GM18502 (cell line): Measurements from ENCODE around the gene AHSP.
"Not testable (repeated sequence)": the region's sequence is repeated elsewhere in the genome, so short reads cannot be mapped to it uniquely, and the experiment has no call there.

Experiments
- ATAC-seq: cut with Tn5 transposase; IDR thresholded peaks from one replicate; pipeline ENCODE4 v1.9.1; 2021; ENCODE audit warnings: mild to moderate bottlenecking; ENCODE audit not compliant: unreplicated experiment, poor library complexity

The AHSP gene

GRCh38 chr16:31529937-31530312 lies 2.2 kb downstream of the AHSP start:
- ATAC-seq = no peak

- ATAC-seq = no peak
Measured at GRCh38 chr16:31530405-31530804, 2.7 kb downstream of the AHSP start.

- no peak for ATAC-seq
Measured at GRCh38 chr16:31531096-31531495, 3.4 kb downstream of the AHSP start.

- ATAC-seq = no peak
Measured at GRCh38 chr16:31532120-31532519, 4.4 kb downstream of the AHSP start.

- no peak for ATAC-seq
Measured at GRCh38 chr16:31532896-31533295, 5.2 kb downstream of the AHSP start.

- no peak for ATAC-seq
Measured at GRCh38 chr16:31535737-31536136, 8.0 kb downstream of the AHSP start.

GRCh38 chr16:31536804-31537361 lies 9.2 kb downstream of the AHSP start:
- ATAC-seq = no peak

- ATAC-seq = no peak
Measured at GRCh38 chr16:31537362-31538242, 9.9 kb downstream of the AHSP start.

GRCh38 chr16:31538243-31538598 lies 10.5 kb downstream of the AHSP start:
- ATAC-seq = not testable (repeated sequence)

- not testable (repeated sequence) for ATAC-seq
Measured at GRCh38 chr16:31539762-31540161, 12.1 kb downstream of the AHSP start.

- ATAC-seq = no peak
Measured at GRCh38 chr16:31542763-31543162, 15.1 kb downstream of the AHSP start.

GRCh38 chr16:31561426-31562233 lies 33.9 kb downstream of the AHSP start:
- no peak for ATAC-seq

GRCh38 chr16:31568577-31569359 lies 41.1 kb downstream of the AHSP start:
- no peak for ATAC-seq

- ATAC-seq = no peak
Measured at GRCh38 chr16:31569360-31569717, 41.6 kb downstream of the AHSP start.

GRCh38 chr16:31572821-31573220 lies 45.1 kb downstream of the AHSP start:
- no peak for ATAC-seq

- not testable (repeated sequence) for ATAC-seq
Measured at GRCh38 chr16:31574159-31574558, 46.5 kb downstream of the AHSP start.

GRCh38 chr16:31577411-31577810 lies 49.7 kb downstream of the AHSP start:
- ATAC-seq = no peak
